Activated T-helper 2 cell treated with anti-CD3 and anti-CD28 coated beads, Interferon-gamma antibody, Interleukin-2, Interleukin-4, amounts not matched to agents 10 μg/mL and 5 μg/mL and 100 μg/mL, durations not matched to agents 14 hours and 24 hours and 36 hours (primary cell): ENCODE data around the gene VWDE. TPM values are rescaled to one million over a fixed set of nuclear protein-coding genes. Genes with fewer than 3 reads are reported as not detected.

Source experiments
- DNase-seq: peaks from one replicate; pipeline ENCODE4 v3.0.0; 2021; ENCODE audit warnings: low spot score
- H3K27ac Mint-ChIP-seq: one replicate; pipeline ENCODE4 v1.8.0; 2021; ENCODE audit warnings: mixed read lengths
- H3K27me3 Mint-ChIP-seq: one replicate; pipeline ENCODE4 v1.8.0; 2021; ENCODE audit warnings: low read depth, mixed read lengths
- H3K36me3 Mint-ChIP-seq: one replicate; pipeline ENCODE4 v1.8.0; 2021; ENCODE audit warnings: low read depth, mixed read lengths
- H3K4me1 Mint-ChIP-seq: one replicate; pipeline ENCODE4 v1.8.0; 2021; ENCODE audit warnings: low read depth, mixed read lengths
- H3K4me3 Mint-ChIP-seq: one replicate; pipeline ENCODE4 v1.8.0; 2021; ENCODE audit warnings: low read depth, mild to moderate bottlenecking, moderate library complexity, mixed read lengths
- H3K9me3 Mint-ChIP-seq: one replicate; pipeline ENCODE4 v1.8.0; 2021; ENCODE audit warnings: mixed read lengths
- intact Hi-C: fragments of 100-400 bp; cut with micrococcal nuclease; formaldehyde crosslinking; loops from one replicate; pipeline ENCODE4 v1.15.1; 2023
- total RNA-seq: library from RNA; stranded (reverse); gene quantifications from 2 replicates; pipeline ENCODE4 v1.2.3, GENCODE V29; 2022

Gene VWDE
- total RNA-seq, 1 donor from 2014 or later: 2.9 TPM

DNA sequence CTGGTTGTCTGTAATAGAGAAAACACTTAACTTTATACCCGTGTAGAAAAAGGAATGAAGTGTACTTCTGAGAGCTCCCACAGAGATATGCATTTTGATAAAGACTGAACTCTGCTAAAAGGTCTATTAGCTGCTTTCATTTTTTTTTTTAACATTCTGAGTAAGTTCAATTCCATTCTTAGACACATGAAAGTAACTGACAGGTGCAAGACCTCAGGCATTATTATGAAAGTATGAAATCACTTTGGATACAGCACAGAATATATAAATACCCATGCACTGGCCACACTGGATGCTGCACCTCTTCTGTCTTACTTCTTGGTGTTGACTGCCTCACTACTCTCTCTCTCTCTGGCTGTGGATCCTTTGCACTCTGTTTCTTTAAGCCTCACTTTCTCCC lies 46.2 kb downstream of the VWDE start:
- Mint-ChIP-seq H3K4me3 (no peak overlapping the region), H3K4me1 (no peaks in the 10 kb centered on the region), H3K36me3 (no peaks in the 10 kb centered on the region), H3K27ac (no peak overlapping the region), H3K9me3 (no peaks in the 10 kb centered on the region), H3K27me3 (no peaks in the 10 kb centered on the region)
- DNase-seq: no peak
- intact Hi-C loops: no loop called here

DNA sequence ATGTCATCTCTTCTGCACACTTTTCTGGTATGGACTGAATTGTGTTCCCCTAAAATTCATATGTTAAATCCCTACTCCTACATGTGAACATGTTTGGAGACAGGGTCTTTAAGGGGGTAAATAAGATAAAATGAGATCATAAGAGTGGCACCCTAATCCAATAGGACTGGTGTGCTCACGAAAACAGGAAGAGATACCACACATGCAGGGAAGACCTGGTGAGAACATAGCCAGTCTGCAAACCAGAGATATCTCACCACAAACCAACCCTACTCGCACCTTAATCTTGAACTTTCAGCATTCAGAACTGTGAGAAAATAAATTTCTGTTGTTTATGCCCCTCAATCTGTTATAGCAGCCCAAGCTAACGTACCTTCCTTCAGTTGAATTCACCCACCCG lies 51.8 kb downstream of the VWDE start:
- H3K27me3 Mint-ChIP-seq: no peaks in the 10 kb centered on the region
- no peaks in the 10 kb centered on the region for H3K36me3 Mint-ChIP-seq
- intact Hi-C loops: no loop called here
- no peak for DNase-seq
- no peaks in the 10 kb centered on the region for H3K9me3 Mint-ChIP-seq
- no peak overlapping the region for H3K27ac Mint-ChIP-seq
- no peak overlapping the region for H3K4me3 Mint-ChIP-seq
- no peaks in the 10 kb centered on the region for H3K4me1 Mint-ChIP-seq

DNA sequence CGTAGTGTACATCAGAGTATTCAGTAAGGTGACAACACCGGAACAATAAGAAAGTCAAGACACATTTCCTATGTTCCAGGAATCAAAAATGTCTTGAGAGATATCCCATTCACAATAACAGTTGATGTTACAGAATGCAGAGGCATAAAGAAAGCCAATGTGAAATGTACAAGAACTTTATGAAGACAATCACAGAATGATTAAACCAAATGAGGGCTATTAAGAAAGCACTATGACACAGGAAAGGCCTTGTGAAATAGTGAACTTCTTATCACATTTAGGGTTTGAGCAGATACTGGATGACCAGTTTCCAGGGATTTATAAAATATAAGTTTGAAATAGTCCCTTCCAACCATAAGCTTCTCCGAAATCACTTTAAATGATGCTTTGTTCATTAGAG lies 52.7 kb downstream of the VWDE start:
- H3K9me3 Mint-ChIP-seq: no peaks in the 10 kb centered on the region
- no peaks in the 10 kb centered on the region for H3K27me3 Mint-ChIP-seq

DNA sequence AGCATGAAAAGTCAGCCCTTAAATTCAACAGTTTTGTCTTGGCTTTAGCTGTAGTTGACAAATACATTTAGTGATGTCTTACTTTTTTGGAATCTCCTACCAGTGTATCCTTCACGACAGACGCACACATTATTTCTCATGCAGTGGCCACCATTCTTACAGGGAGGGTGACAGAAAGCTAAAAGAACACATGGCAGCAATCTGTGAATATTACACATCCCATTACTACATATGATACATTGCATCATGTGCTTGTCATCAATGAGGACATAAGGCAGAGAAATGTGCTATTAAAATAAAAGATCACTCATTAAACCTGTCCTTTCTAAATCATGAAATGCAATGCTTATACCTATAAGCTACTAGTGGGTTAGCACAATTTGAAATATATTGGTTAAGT lies 66.6 kb downstream of the VWDE start:
- H3K27ac Mint-ChIP-seq: no peak overlapping the region
- H3K9me3 Mint-ChIP-seq: no peaks in the 10 kb centered on the region
- no peaks in the 10 kb centered on the region for H3K36me3 Mint-ChIP-seq
- intact Hi-C loops: no loop called here
- no peaks in the 10 kb centered on the region for H3K27me3 Mint-ChIP-seq
- no peak for DNase-seq
- H3K4me3 Mint-ChIP-seq: no peak overlapping the region
- H3K4me1 Mint-ChIP-seq: no peaks in the 10 kb centered on the region

More for the DNA sequence above, 52.7 kb downstream of the VWDE start:
- Mint-ChIP-seq H3K27ac (no peak overlapping the region), H3K36me3 (no peaks in the 10 kb centered on the region), H3K4me1 (no peaks in the 10 kb centered on the region), H3K4me3 (no peak overlapping the region)
- intact Hi-C loops: no loop called here
- no peak for DNase-seq

DNA sequence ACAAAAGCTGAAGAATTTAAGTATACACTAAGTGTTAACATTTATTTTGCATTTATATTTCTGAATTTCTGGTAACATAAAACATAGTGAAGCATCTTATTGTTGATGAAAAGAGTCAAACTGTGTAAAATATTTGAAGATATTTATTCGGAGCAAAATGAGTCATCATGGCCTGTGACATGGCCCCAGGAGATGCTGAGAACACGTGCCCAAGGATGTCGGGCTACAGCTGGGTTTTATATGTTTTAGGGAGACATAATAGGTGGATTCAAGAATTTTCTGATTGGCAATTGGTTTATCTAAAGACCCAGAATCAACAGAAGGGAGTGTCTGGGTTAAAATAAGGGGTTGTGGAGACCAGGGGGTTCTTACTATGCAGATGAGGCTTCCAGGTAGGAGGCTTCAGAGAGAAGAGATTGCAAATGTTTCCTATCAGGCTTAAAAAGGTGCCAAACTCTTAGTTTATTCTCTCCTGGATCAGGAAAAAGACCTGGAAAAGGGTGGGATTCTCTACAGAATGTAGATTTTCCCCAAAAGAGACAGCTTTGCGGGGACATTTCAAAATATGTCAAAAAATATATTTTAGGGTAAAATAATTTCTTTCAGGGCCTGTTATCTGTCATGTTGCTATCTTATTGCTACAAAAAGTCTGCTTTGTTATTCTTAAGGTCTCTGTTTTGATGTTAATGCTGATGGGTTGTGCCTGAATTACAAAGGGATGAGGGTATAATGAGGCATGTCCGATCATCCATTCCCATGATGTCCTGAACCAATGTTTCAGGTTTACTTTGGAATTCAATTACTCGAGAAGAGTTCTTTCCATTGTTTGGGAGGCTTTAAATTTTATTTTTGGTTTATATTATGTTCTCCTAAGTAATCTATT lies 74.5 kb downstream of the VWDE start:
- Mint-ChIP-seq H3K9me3 (no peaks in the 10 kb centered on the region), H3K36me3 (no peaks in the 10 kb centered on the region), H3K27me3 (no peaks in the 10 kb centered on the region), H3K27ac (no peak overlapping the region), H3K4me3 (no peak overlapping the region), H3K4me1 (no peaks in the 10 kb centered on the region)
- intact Hi-C loops: loop anchor here (10.0 kb wide), 1 partner anchor 494 kb away; the partner anchor contains the start of gene THSD7A
- no peak for DNase-seq

DNA sequence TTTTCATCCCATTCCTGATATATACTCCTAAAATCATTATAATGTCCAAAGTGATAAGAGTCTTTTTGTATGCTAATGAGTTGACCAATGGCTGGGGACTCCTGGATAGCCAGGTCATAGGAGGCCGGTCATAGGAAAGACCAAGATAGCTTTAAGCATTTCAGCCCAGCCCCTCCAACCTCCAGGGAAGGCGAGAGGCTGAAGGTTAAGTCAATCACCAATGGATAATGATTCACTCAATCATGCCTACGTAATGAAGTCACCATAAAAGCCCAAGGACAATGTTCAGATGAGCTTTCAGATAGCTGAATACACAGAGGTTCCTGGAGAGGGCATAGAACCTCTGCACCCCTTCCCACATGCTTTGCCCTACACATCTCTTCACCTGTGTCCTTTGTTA lies 75.7 kb downstream of the VWDE start:
- Mint-ChIP-seq H3K36me3 (no peaks in the 10 kb centered on the region), H3K9me3 (no peaks in the 10 kb centered on the region), H3K4me3 (no peak overlapping the region), H3K4me1 (no peaks in the 10 kb centered on the region), H3K27ac (no peak overlapping the region), H3K27me3 (no peaks in the 10 kb centered on the region)
- intact Hi-C loops: loop anchor here (10.0 kb wide), 1 partner anchor 493 kb away; the partner anchor contains the start of gene THSD7A
- DNase-seq: no peak

DNA sequence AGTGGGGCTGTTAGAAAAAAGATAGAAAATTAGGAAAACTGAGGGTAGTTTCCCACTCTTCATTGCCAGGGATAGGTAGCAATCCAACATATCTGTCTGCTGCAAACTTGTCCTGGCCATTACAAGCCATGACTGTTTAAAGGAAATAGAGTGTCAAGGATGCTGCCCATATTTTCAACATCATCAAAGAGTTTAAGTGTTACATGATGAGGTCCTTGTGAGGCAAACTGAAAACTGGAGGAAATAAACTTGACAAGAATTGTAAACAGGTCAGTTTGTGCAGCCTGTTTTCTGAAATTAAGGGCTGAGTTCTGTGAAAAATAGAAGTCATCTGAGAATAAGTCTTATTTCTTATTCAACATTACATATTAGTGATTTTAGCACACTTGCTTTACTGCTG lies 78.0 kb downstream of the VWDE start:
- Mint-ChIP-seq H3K36me3 (no peaks in the 10 kb centered on the region), H3K27me3 (no peaks in the 10 kb centered on the region), H3K4me1 (no peaks in the 10 kb centered on the region), H3K9me3 (no peaks in the 10 kb centered on the region), H3K27ac (no peak overlapping the region), H3K4me3 (no peak overlapping the region)
- intact Hi-C loops: loop anchor here (10.0 kb wide), 1 partner anchor 491 kb away; the partner anchor contains the start of gene THSD7A
- DNase-seq: no peak

DNA sequence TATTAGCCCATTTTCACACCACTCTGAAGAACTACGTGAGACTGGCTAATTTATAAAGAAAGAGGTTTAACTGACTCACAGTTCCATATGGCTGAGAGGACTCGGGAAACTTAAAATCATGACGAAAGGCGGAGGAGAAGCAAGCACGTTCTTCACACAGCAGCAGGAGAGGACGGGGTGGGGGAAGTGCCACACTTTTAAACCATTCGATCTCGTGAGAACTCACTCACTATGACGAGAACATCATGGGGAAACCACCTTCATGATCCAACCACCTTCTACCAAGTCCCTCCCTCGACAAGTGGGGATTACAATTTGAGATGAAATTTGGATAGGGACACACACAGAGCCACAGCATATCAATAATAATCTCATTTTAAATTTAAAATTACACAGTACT lies 80.2 kb downstream of the VWDE start:
- intact Hi-C loops: loop anchor here (5.0 to 10.0 kb wide), 2 partner anchors 489 to 896 kb away; partner anchors contain the start of gene THSD7A
- H3K4me3 Mint-ChIP-seq: no peak overlapping the region

DNA sequence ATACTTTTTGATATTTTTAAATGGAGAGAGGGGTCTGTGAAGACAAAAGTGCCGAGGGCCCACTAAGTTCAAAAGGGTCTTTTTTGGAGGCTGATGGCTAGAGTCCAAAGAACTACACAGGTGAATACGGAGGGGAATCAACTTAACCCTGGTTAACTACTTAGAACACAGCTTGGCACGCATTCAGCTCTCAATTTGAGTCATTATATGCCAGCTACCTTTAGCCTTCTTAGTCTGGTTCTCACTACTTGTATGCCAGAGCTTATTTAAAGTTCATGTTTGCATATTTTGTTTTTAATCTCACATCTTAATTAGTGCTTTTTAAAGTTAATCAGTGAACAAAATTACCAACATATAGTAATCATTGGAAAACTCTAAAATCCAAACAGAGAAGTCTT lies 80.8 kb downstream of the VWDE start:
- intact Hi-C loops: loop anchor here (1.0 to 10.0 kb wide), 3 partner anchors 256 to 896 kb away; partner anchors contain the start of gene THSD7A
- Mint-ChIP-seq H3K9me3 (no peaks in the 10 kb centered on the region), H3K4me1 (no peaks in the 10 kb centered on the region), H3K27me3 (no peaks in the 10 kb centered on the region), H3K4me3 (no peak overlapping the region), H3K27ac (no peak overlapping the region), H3K36me3 (no peaks in the 10 kb centered on the region)
- no peak for DNase-seq

More for the DNA sequence above, 80.2 kb downstream of the VWDE start:
- H3K9me3 Mint-ChIP-seq: no peaks in the 10 kb centered on the region
- no peaks in the 10 kb centered on the region for H3K36me3 Mint-ChIP-seq
- H3K4me1 Mint-ChIP-seq: no peaks in the 10 kb centered on the region
- no peak overlapping the region for H3K27ac Mint-ChIP-seq
- no peak for DNase-seq
- H3K27me3 Mint-ChIP-seq: no peaks in the 10 kb centered on the region

DNA sequence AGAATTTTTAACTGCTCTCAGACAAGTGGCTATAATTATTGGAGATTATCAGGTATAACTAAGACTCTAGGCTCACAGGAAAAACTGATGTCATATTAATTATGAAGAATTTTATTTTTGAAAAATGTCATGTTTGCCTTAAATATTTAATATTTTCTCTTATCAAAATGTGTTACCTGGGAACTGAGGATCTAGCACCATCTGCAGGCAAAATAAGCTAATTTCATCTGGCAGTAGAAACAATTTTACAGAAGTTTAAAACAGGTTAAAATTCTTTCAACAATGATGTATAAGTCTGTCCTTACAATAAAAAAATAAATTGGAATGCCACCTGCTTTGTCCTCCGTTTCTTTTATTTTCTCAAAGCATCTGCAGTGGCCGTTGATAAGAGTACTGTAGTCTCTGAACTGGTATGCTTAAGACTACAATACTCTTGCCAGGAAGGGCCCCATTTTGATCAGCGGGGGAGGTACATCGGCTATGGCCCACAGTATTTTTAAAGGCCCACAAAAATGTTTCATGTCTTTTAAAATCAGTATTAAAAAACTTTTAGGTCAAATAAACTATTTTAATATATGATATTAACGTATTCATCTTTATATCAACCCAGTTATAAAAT lies 81.3 kb downstream of the VWDE start:
- intact Hi-C loops: loop anchor here (1.0 to 10.0 kb wide), 3 partner anchors 255 to 895 kb away; partner anchors contain the start of gene THSD7A
- no peak overlapping the region for H3K4me3 Mint-ChIP-seq
- H3K9me3 Mint-ChIP-seq: no peaks in the 10 kb centered on the region
- no peak for DNase-seq
- H3K36me3 Mint-ChIP-seq: no peaks in the 10 kb centered on the region
- no peaks in the 10 kb centered on the region for H3K4me1 Mint-ChIP-seq
- H3K27me3 Mint-ChIP-seq: no peaks in the 10 kb centered on the region
- H3K27ac Mint-ChIP-seq: no peak overlapping the region

DNA sequence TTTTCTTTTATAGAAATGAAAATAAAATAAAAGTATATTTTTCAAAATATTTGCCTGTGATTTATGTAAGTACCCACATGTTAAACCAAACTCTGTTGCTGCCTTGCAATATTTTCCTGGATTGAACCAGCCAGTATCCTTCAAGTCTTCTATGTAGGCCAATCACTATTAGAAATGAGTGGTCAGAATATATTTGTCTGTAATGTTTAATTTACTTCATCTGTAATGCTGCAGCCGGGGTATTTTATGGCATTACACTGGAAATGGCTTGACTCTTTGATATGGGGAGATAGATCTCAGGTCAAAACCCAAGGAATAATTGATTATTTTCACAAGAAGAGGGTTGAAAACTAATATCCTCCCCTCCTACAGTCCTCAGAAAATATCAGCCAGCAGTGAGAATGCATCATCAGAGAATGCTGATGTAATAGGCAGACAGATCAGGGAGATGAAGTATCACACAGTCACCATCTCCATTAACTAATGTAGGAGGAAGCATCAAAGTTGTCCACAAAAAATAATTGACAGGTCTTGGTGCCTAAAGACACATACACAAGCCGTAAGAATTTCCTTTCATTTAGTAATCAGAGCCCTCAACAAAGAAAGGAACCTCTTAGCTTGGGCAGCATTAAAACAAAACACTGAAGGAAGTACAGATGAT lies 82.5 kb downstream of the VWDE start:
- Mint-ChIP-seq H3K36me3 (no peaks in the 10 kb centered on the region), H3K9me3 (no peaks in the 10 kb centered on the region), H3K27me3 (peaks cover 4% of the 10 kb centered on the region), H3K4me3 (no peak overlapping the region), H3K27ac (no peak overlapping the region), H3K4me1 (no peaks in the 10 kb centered on the region)
- intact Hi-C loops: loop anchor here (2.0 to 10.0 kb wide), 3 partner anchors 110 to 894 kb away; partner anchors contain the start of genes THSD7A and TMEM106B
- DNase-seq: no peak

DNA sequence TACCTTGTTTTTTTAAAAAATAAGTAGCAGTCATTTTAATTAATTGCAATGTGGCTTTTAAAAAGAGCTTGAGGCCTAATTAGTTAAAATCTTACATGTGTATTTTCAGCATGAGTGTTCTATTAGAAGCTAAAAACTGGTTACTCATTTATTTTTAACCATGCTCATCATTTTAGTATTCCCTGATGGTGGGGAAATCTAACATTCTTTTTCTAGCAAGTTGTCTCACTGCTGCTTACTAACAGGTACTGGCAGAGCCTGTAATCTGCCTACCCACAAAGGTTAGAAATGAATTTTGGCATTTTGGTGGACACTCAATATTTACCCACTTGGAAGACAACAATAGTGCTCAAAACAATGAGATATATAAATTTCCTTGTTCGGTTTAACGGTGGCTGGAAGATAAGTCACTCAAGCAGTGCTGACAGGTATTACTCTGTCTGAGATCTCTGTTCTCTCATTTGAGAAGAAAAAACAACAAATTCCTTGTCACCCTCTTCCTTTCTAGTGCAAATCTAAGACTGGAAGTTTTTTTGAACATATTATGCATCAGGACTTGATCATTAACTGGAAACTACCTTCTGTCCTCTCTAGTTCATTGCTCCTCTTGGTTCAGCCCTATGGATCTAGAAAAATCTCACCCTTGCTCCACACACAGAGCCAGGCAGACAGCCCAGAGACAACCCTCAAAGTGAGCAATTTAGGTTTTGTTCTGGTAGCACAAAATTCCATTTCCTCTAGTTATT lies 83.3 kb downstream of the VWDE start:
- Mint-ChIP-seq H3K4me3 (no peak overlapping the region), H3K36me3 (no peaks in the 10 kb centered on the region), H3K9me3 (no peaks in the 10 kb centered on the region), H3K4me1 (no peaks in the 10 kb centered on the region), H3K27me3 (peaks cover 5% of the 10 kb centered on the region), H3K27ac (no peak overlapping the region)
- intact Hi-C loops: loop anchor here (2.0 to 10.0 kb wide), 3 partner anchors 110 to 893 kb away; partner anchors contain the start of genes THSD7A and TMEM106B
- no peak for DNase-seq
